Coronary artery (tissue), 2 donors: ENCODE measurements around the gene HNRNPR.
"Not testable (repeated sequence)": the region's sequence is repeated elsewhere in the genome, so short reads cannot be mapped to it uniquely, and the experiment has no call there.

Source experiments
- DNase-seq: peaks from one replicate; pipeline ENCODE4 v3.0.0-alpha.2; 2017; ENCODE audit warnings: low spot score
- H3K27ac ChIP-seq, 2 donors: fragments of 200-600 bp; sonication (generic); one replicate each; pipeline ENCODE4 v1.5.1; 2016 to 2019
- H3K4me3 ChIP-seq: fragments of 200-600 bp; sonication (generic); 2 replicates; pipeline ENCODE4 v1.5.1; 2016; ENCODE audit warnings: mild to moderate bottlenecking, moderate library complexity
- CTCF ChIP-seq: fragments of 200-600 bp; sonication (generic); IDR thresholded peaks from one replicate; pipeline ENCODE4 v1.5.1; 2019; ENCODE audit warnings: antibody characterized with exemption

HNRNPR gene

GRCh38 chr1:23278717-23279116 is 65.4 kb downstream of the HNRNPR start:
- no peak for DNase-seq
- TF ChIP-seq CTCF = no peak
- no peak overlapping the region for H3K27ac ChIP-seq
- no peak overlapping the region for H3K4me3 ChIP-seq

GRCh38 chr1:23276531-23276930 is 67.6 kb downstream of the HNRNPR start:
- Histone ChIP-seq H3K4me3 (no peak overlapping the region), H3K27ac (no peak overlapping the region)
- no peak for DNase-seq
- TF ChIP-seq CTCF = no peak

GRCh38 chr1:23274134-23274505 is 70.0 kb downstream of the HNRNPR start:
- Histone ChIP-seq H3K27ac (no peak overlapping the region), H3K4me3 (no peak overlapping the region)
- no peak for DNase-seq
- no peak for TF ChIP-seq CTCF

GRCh38 chr1:23273450-23274133 is 70.5 kb downstream of the HNRNPR start:
- H3K27ac ChIP-seq = no peak overlapping the region

GRCh38 chr1:23263380-23263887 is 80.7 kb downstream of the HNRNPR start:
- no peak overlapping the region for H3K4me3 ChIP-seq
- no peak overlapping the region for H3K27ac ChIP-seq
- TF ChIP-seq CTCF = no peak
- DNase-seq = no peak

More at GRCh38 chr1:23273450-23274133, 70.5 kb downstream of the HNRNPR start:
- no peak for DNase-seq
- no peak overlapping the region for H3K4me3 ChIP-seq
- TF ChIP-seq CTCF = no peak

- not testable (repeated sequence) for H3K4me3 ChIP-seq, H3K27ac ChIP-seq, DNase-seq
Observed at GRCh38 chr1:23258082-23258481, 86.0 kb downstream of the HNRNPR start.

GRCh38 chr1:23257371-23257770 is 86.7 kb downstream of the HNRNPR start:
- not testable (repeated sequence) for H3K4me3 ChIP-seq, H3K27ac ChIP-seq, DNase-seq
